Measurements from ENCODE around the gene LOC128125822.

LOC128125822 gene

DNA sequence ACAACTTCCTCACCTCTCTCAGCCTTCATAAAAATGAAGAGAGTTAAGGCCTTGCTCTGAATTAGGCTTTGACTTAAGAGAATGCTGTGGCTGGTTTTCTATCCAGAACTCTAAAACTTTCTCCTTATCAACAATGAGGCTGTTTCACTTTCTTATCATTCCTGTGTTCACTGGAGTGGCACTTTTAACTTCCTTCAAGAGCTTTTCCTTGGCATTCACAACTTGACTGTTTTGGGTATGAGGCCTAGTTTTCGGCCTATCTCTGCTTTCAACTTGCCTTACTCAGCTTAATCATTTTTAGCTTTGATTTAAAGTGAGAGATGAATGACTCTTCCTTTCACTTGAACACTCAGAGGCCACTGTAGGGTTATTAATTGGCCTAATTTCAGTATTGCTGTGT is 4.3 kb upstream of the LOC128125822 start:
- DNase-seq = no peak
- Mint-ChIP-seq H3K27me3 (no peaks in the 10 kb centered on the region), H3K4me3 (no peak overlapping the region), H3K27ac (no peak overlapping the region), H3K9me3 (no peaks in the 10 kb centered on the region), H3K4me1 (peaks cover 8% of the 10 kb centered on the region), H3K36me3 (ENCODE audit: low read depth) (no peaks in the 10 kb centered on the region)
- ATAC-seq (ENCODE audit: low read depth) = no peak
- ChIA-PET POLR2A (no interaction called here), CTCF (no interaction called here)
- TF ChIP-seq CTCF (IDR thresholded peaks at IDR 0.05) = no peak
- intact Hi-C loops (cut with micrococcal nuclease) = no loop called here

DNA sequence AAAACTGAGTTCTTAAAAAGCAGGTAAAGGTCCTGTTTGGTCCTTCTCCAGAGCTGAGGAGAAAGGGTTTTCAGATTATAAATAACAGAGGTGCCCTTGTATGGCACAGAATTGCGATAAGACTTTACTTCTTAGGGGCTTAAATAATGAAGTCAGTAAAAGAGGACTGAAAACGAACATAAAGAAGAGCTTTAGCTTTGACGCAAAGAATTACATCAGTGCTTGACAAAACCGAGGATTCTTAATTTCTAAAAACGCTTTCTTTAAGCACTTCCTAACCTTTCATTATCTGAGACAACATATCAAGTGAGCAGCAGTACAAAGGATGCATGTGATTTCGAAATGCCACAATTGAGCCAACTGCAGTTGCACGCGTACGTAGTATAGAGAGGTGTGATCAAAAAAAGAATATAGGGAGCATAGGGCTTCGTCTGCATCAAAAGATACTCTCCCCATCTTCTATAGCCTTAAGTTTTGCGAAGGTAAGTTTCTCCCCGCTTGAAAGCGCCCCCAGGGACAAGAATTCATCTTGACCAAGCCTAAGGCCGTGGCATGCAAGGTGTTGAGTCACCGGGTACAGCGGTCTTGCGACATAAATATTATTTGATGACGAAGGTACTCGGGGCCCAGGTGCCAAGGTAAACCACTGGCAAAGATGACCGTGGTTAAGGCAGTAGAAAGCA is 778 bp upstream of the LOC128125822 start:
- H3K4me3 Mint-ChIP-seq = peak overlapping the region; percentile 87
- peaks cover 13% of the 10 kb centered on the region for H3K36me3 Mint-ChIP-seq (ENCODE audit: low read depth)
- no peak for TF ChIP-seq CTCF (IDR thresholded peaks at IDR 0.05)
- ChIA-PET POLR2A (interaction anchor here (0.8 to 6.2 kb wide), 2 partner anchors 64 to 219 kb away, joined by 4 to 53 read pairs; partner anchors contain the start of gene PHF3), CTCF (no interaction called here)
- peak; percentile 8 for ATAC-seq (ENCODE audit: low read depth)
- H3K27me3 Mint-ChIP-seq = no peaks in the 10 kb centered on the region
- peak overlapping the region; percentile 97 for H3K27ac Mint-ChIP-seq
- peaks cover 3% of the 10 kb centered on the region for H3K9me3 Mint-ChIP-seq
- H3K4me1 Mint-ChIP-seq = peaks cover 31% of the 10 kb centered on the region
- intact Hi-C loops (cut with micrococcal nuclease) = loop anchor here (1.0 to 10.0 kb wide), 7 partner anchors 27 to 1273 kb away; partner anchors contain the start of gene PHF3
- DNase-seq = no peak

DNA sequence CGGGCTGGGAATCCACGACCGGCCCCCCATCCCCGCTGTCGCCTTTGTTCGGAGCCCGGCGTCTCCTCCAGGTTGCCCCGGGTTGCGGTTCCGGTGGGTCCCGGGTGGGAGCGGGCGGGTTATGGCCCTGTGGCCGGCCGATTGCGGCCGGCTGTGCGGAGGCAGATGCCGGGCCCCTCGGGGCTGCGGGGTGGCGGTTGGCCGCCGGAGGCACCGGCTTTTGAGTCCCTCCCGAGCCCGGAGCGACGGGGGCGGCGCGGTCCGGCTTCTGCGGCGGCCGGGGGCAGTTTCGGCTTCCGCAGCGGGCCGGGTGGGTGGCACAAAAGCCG is 431 bp downstream of the LOC128125822 start:
- ATAC-seq (ENCODE audit: low read depth) = peak; percentile 2
- H3K4me1 Mint-ChIP-seq = peaks cover 33% of the 10 kb centered on the region

DNA sequence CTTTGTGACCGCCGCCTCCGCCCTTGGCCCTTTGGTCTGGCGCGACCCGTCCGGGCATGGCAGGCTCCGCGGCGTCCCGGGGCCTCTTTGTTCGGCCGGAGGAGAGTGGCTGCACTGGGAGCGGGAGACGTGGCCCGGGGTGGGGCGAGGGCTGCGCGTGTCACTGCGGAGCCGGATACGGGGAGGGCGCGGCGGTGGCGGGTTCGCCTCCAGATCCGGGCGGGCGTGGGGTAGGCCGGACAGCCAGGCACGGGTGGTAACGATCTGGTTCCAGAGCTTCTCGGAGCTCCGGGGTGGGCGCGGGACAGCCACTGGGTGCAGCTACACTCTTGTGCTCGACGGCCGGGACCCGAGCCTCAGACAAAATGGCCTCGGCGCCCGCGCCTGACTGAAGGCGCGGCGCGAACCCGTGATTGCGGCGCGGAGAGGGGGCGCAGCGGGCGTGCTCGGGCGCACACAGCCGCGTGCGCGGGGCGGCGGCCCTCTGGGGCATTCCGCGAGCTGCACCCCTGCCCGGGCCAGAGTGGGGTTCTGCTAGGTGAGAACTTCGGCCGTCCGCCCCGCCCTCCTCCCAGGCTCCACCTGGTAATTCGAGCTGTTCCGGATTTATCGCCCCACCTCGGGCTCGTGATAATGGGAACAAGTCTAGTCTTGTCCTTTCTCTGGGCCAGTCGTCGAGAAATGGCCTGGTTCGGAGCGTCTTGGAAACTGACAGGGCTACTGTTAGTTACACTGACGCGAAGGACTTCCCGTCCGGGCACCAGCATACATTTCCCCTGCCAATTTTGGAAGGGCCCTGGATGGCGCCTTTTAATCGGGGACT is 1.0 kb downstream of the LOC128125822 start:
- peaks cover 24% of the 10 kb centered on the region for H3K36me3 Mint-ChIP-seq (ENCODE audit: low read depth)
- ATAC-seq (ENCODE audit: low read depth) = peak; percentile 27
- peaks cover 3% of the 10 kb centered on the region for H3K9me3 Mint-ChIP-seq
- no peak for TF ChIP-seq CTCF (IDR thresholded peaks at IDR 0.05)
- DNase-seq = peak; percentile 68
- intact Hi-C loops (cut with micrococcal nuclease) = loop anchor here (2.0 to 10.0 kb wide), 3 partner anchors 54 to 1274 kb away; no protein-coding TSS in a partner anchor
- no peaks in the 10 kb centered on the region for H3K27me3 Mint-ChIP-seq
- peaks cover 33% of the 10 kb centered on the region for H3K4me1 Mint-ChIP-seq
- H3K27ac Mint-ChIP-seq = peak overlapping the region; percentile 97
- peak overlapping the region; percentile 92 for H3K4me3 Mint-ChIP-seq
- CTCF ChIA-PET = interaction anchor here (0.7 to 2.3 kb wide), 9 partner anchors 11 to 221 kb away, joined by 3 to 13 read pairs (median 5); partner anchors contain the start of gene PHF3
- POLR2A ChIA-PET = interaction anchor here (0.6 to 6.2 kb wide), 10 partner anchors 11 to 220 kb away, joined by 3 to 53 read pairs (median 4); partner anchors contain the start of gene PHF3

More for the DNA sequence above, 431 bp downstream of the LOC128125822 start:
- Mint-ChIP-seq H3K27me3 (no peaks in the 10 kb centered on the region), H3K27ac (peak overlapping the region; percentile 97), H3K36me3 (ENCODE audit: low read depth) (peaks cover 24% of the 10 kb centered on the region), H3K9me3 (peaks cover 3% of the 10 kb centered on the region), H3K4me3 (peak overlapping the region; percentile 92)
- intact Hi-C loops (cut with micrococcal nuclease) = loop anchor here (1.0 to 10.0 kb wide), 7 partner anchors 26 to 1274 kb away; partner anchors contain the start of gene PHF3
- TF ChIP-seq CTCF (IDR thresholded peaks at IDR 0.05) = no peak
- ChIA-PET POLR2A (interaction anchor here (1.3 to 6.2 kb wide), 4 partner anchors 12 to 220 kb away, joined by 4 to 53 read pairs (median 6); partner anchors contain the start of gene PHF3), CTCF (interaction anchor here (2.3 kb wide), 1 partner anchor 11 kb away, joined by 5 read pairs; no protein-coding TSS in a partner anchor)
- peak; percentile 63 for DNase-seq
